Stomach (tissue), 4 donors: Measurements from ENCODE around the gene MT1M.

Experiments
- EP300 ChIP-seq: sonication (generic); formaldehyde crosslinking; IDR thresholded peaks from one replicate; pipeline ENCODE4 v1.6.1; 2017; ENCODE audit warnings: antibody characterized with exemption
- POLR2A ChIP-seq, 4 donors: fragments of 450-650 bp; IDR thresholded peaks; one replicate each; pipeline ENCODE4 v1.6.1; 2016; ENCODE audit warnings: antibody characterized with exemption in 4 of 4, control low read depth in 2 of 4, mild to moderate bottlenecking in 1 of 4, moderate library complexity in 1 of 4
- POLR2AphosphoS5 ChIP-seq, 3 donors: sonication (generic); formaldehyde crosslinking; IDR thresholded peaks; one replicate each; pipeline ENCODE4 v1.6.1; 2016; ENCODE audit warnings: antibody characterized with exemption in 3 of 3
- TF ChIP-seq, protein P1 (sequence below), 7 experiments: fragments of 450-650 bp in 4 of 7; fragments of 200-600 bp in 3 of 7; sonication (generic) in 3 of 7; IDR thresholded peaks; one replicate each; pipeline ENCODE4 v1.5.1; 2016 to 2019; ENCODE audit warnings: antibody characterized with exemption in 7 of 7, control low read depth in 2 of 7, mild to moderate bottlenecking in 1 of 7

DNA sequence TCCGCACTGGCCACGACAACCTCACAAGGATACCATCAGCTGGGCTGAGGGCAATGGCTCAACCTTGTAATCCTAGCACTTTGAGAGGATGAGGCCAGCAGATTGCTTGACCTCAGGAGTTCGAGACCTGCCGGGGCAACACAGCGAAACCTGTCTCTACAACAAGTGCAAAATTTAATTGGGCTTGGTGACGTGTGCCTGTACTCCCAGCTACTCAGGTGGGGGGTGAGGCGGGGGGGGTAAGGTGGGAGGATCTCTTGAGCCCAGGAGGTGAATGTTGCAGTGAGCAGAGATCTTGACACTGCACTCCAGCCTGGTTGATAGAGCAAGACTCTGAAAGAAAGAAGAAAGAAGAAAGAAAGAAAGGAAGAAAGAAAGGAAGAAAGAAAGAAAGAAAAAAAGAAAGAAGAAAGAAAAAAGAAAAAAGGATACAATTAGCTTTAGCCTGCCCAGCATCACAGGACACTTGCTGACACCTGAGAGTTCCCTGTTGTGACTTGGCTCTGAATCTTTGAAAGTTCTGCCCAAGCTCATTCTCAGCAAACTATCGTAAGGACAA lies 12.0 kb upstream of the MT1M start:
- no peak for TF ChIP-seq POLR2AphosphoS5 (IDR thresholded peaks at IDR 0.05)
- TF ChIP-seq, protein P1, sequence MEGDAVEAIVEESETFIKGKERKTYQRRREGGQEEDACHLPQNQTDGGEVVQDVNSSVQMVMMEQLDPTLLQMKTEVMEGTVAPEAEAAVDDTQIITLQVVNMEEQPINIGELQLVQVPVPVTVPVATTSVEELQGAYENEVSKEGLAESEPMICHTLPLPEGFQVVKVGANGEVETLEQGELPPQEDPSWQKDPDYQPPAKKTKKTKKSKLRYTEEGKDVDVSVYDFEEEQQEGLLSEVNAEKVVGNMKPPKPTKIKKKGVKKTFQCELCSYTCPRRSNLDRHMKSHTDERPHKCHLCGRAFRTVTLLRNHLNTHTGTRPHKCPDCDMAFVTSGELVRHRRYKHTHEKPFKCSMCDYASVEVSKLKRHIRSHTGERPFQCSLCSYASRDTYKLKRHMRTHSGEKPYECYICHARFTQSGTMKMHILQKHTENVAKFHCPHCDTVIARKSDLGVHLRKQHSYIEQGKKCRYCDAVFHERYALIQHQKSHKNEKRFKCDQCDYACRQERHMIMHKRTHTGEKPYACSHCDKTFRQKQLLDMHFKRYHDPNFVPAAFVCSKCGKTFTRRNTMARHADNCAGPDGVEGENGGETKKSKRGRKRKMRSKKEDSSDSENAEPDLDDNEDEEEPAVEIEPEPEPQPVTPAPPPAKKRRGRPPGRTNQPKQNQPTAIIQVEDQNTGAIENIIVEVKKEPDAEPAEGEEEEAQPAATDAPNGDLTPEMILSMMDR (IDR thresholded peaks at IDR 0.05), result no peak
- TF ChIP-seq POLR2A (IDR thresholded peaks at IDR 0.05), result no peak
- no peak for TF ChIP-seq EP300
